ENCODE measurements around the gene ZGLP1.

ZGLP1 gene

GRCh38 chr19:10327793-10328192 lies 18.2 kb upstream of the ZGLP1 start:
- Histone ChIP-seq H2AFZ (no peak overlapping the region), H3K36me3 (ENCODE audit: control insufficient read depth, insufficient read depth, low read length) (no peaks in the 10 kb centered on the region), H3K4me2 (ENCODE audit: low read length) (no peak overlapping the region), H3K9ac (no peak overlapping the region), H3K27me3 (ENCODE audit: control insufficient read depth, insufficient read depth, low read length) (no peaks in the 10 kb centered on the region), H3K4me1 (peaks cover 8% of the 10 kb centered on the region), H3K9me3 (ENCODE audit: control insufficient read depth, low read length) (no peaks in the 10 kb centered on the region), H3K4me3 (ENCODE audit: low read depth, low read length) (no peak overlapping the region), H3K27ac (no peak overlapping the region), H3K79me2 (peaks cover 8% of the 10 kb centered on the region)
- TF ChIP-seq CTCF (IDR thresholded peaks at IDR 0.05) = no peak

GRCh38 chr19:10325732-10326131 lies 16.1 kb upstream of the ZGLP1 start:
- TF ChIP-seq CTCF (IDR thresholded peaks at IDR 0.05) = no peak
- Histone ChIP-seq H3K4me2 (ENCODE audit: low read length) (no peak overlapping the region), H3K27me3 (ENCODE audit: control insufficient read depth, insufficient read depth, low read length) (no peaks in the 10 kb centered on the region), H3K79me2 (peaks cover 4% of the 10 kb centered on the region), H3K4me1 (no peaks in the 10 kb centered on the region), H3K9ac (no peak overlapping the region), H3K27ac (no peak overlapping the region), H3K4me3 (ENCODE audit: low read depth, low read length) (no peak overlapping the region), H3K36me3 (ENCODE audit: control insufficient read depth, insufficient read depth, low read length) (no peaks in the 10 kb centered on the region), H3K9me3 (ENCODE audit: control insufficient read depth, low read length) (no peaks in the 10 kb centered on the region), H2AFZ (no peak overlapping the region)

- Histone ChIP-seq H3K36me3 (ENCODE audit: control insufficient read depth, insufficient read depth, low read length) (no peaks in the 10 kb centered on the region), H3K27ac (no peak overlapping the region)
- no peak for TF ChIP-seq CTCF (IDR thresholded peaks at IDR 0.05)
These were observed 12.5 kb upstream of the ZGLP1 start for GRCh38 chr19:10321874-10322835.

GRCh38 chr19:10321417-10321797 lies 11.8 kb upstream of the ZGLP1 start:
- Histone ChIP-seq H3K27ac (no peak overlapping the region), H3K36me3 (ENCODE audit: control insufficient read depth, insufficient read depth, low read length) (no peaks in the 10 kb centered on the region), H3K9ac (no peak overlapping the region)

More at GRCh38 chr19:10321874-10322835, 12.5 kb upstream of the ZGLP1 start:
- Histone ChIP-seq H3K4me2 (ENCODE audit: low read length) (no peak overlapping the region), H3K27me3 (ENCODE audit: control insufficient read depth, insufficient read depth, low read length) (no peaks in the 10 kb centered on the region), H3K4me1 (no peaks in the 10 kb centered on the region), H3K79me2 (peaks cover 3% of the 10 kb centered on the region), H3K4me3 (ENCODE audit: low read depth, low read length) (no peak overlapping the region), H2AFZ (no peak overlapping the region), H3K9ac (no peak overlapping the region), H3K9me3 (ENCODE audit: control insufficient read depth, low read length) (no peaks in the 10 kb centered on the region)

More at GRCh38 chr19:10321417-10321797, 11.8 kb upstream of the ZGLP1 start:
- H3K9me3 ChIP-seq (ENCODE audit: control insufficient read depth, low read length) = no peaks in the 10 kb centered on the region
- no peak overlapping the region for H3K4me2 ChIP-seq (ENCODE audit: low read length)
- H3K27me3 ChIP-seq (ENCODE audit: control insufficient read depth, insufficient read depth, low read length) = no peaks in the 10 kb centered on the region
- peaks cover 3% of the 10 kb centered on the region for H3K4me1 ChIP-seq
- no peak overlapping the region for H3K4me3 ChIP-seq (ENCODE audit: low read depth, low read length)
- no peak for TF ChIP-seq CTCF (IDR thresholded peaks at IDR 0.05)
- peaks cover 3% of the 10 kb centered on the region for H3K79me2 ChIP-seq
- no peak overlapping the region for H2AFZ ChIP-seq
